IMR-90 (cell line): ENCODE measurements around the gene MANSC1. TPM values are rescaled to one million over a fixed set of nuclear protein-coding genes. Genes with fewer than 3 reads are reported as not detected.
A peak's percentile ranks its signal among the peaks of the same experiment; 100 is the strongest.

Source experiments
- ATAC-seq: fragments of 200-7000 bp; cut with Tn5 transposase; 2 replicates; pipeline ENCODE4 v1.9.1; 2020; ENCODE audit warnings: low read depth, mild to moderate bottlenecking, moderate library complexity
- BruUV-seq: library from RNA; stranded (reverse); fragments of 400-500 nt; replicated peaks from 2 replicates; lab custom pipeline; 2021; lab: Mats Ljungman, UMichigan
- CTCF ChIA-PET: fragments of 300-600 bp; formaldehyde crosslinking; extraction: SDS; loops from one replicate; lab custom pipeline; 2021; ENCODE audit warnings: antibody characterized with exemption; lab: Yijun Ruan, JAX
- POLR2A ChIA-PET: fragments of 300-600 bp; sonication (Branson Sonifier 250); formaldehyde crosslinking; loops from one replicate; lab custom pipeline; 2022; ENCODE audit warnings: antibody characterized with exemption; ENCODE audit not compliant: unreplicated experiment; lab: Charles Lee
- DNase-seq: peaks from one replicate; pipeline ENCODE4 v3.0.0; 2013
- H2AFZ ChIP-seq: replicated peaks from 2 replicates; pipeline ENCODE3; 2013; ENCODE audit warnings: low read length, mild to moderate bottlenecking; ENCODE audit not compliant: poor library complexity
- H2AK5ac ChIP-seq: 2 replicates; pipeline ENCODE4 v1.6.1; 2013; ENCODE audit warnings: low read depth, low read length, inconsistent platforms
- H2AK9ac ChIP-seq: replicated peaks from 2 replicates; pipeline ENCODE3; 2013; ENCODE audit warnings: mild to moderate bottlenecking, low read depth, low read length, moderate library complexity; ENCODE audit not compliant: poor library complexity
- H2BK120ac ChIP-seq: 2 replicates; pipeline ENCODE4 v1.6.1; 2013; ENCODE audit warnings: low read depth, low read length, inconsistent platforms
- H2BK15ac ChIP-seq: 3 replicates; pipeline ENCODE4 v1.6.1; 2013; ENCODE audit warnings: low read depth, low read length, inconsistent platforms
- H2BK20ac ChIP-seq: 2 replicates; pipeline ENCODE4 v1.6.1; 2013; ENCODE audit warnings: low read depth, mild to moderate bottlenecking, inconsistent platforms, low read length, moderate library complexity
- H2BK5ac ChIP-seq: 2 replicates; pipeline ENCODE4 v1.6.1; 2013; ENCODE audit warnings: mild to moderate bottlenecking, low read depth, low read length, inconsistent platforms; ENCODE audit not compliant: poor library complexity, severe bottlenecking
- H3K14ac ChIP-seq: replicated peaks from 2 replicates; pipeline ENCODE4 v1.6.1; 2013; ENCODE audit warnings: low read depth, low read length, inconsistent platforms
- H3K18ac ChIP-seq: 2 replicates; pipeline ENCODE4 v1.6.1; 2013; ENCODE audit warnings: low read depth, low read length, control low read depth
- H3K23ac ChIP-seq: 2 replicates; pipeline ENCODE4 v1.6.1; 2013; ENCODE audit warnings: low read depth, low read length, inconsistent platforms
- H3K27ac ChIP-seq: 2 replicates; pipeline ENCODE4 v1.5.1; 2013; ENCODE audit warnings: mild to moderate bottlenecking, control low read depth, low read length; ENCODE audit not compliant: insufficient read depth
- H3K27me3 ChIP-seq: 2 replicates; pipeline ENCODE4 v1.6.1; 2013; ENCODE audit warnings: low read length; ENCODE audit not compliant: control insufficient read depth, insufficient read depth
- H3K36me3 ChIP-seq: 2 replicates; pipeline ENCODE4 v1.6.1; 2013; ENCODE audit warnings: low read length, mixed read lengths; ENCODE audit not compliant: control insufficient read depth, insufficient read depth
- H3K4ac ChIP-seq: 2 replicates; pipeline ENCODE4 v1.6.1; 2013; ENCODE audit warnings: low read depth, low read length, inconsistent platforms
- H3K4me1 ChIP-seq: 2 replicates; pipeline ENCODE4 v1.6.1; 2013; ENCODE audit warnings: low read length, mixed read lengths; ENCODE audit not compliant: control insufficient read depth, insufficient read depth
- H3K4me2 ChIP-seq: 2 replicates; pipeline ENCODE4 v1.6.1; 2013; ENCODE audit warnings: low read depth, mild to moderate bottlenecking, control low read depth, low read length, moderate library complexity
- H3K4me3 ChIP-seq: 2 replicates; pipeline ENCODE4 v1.5.1; 2013; ENCODE audit warnings: low read depth, mild to moderate bottlenecking, control low read depth, low read length, moderate library complexity; ENCODE audit not compliant: insufficient read depth
- H3K56ac ChIP-seq: 2 replicates; pipeline ENCODE4 v1.6.1; 2013; ENCODE audit warnings: low read length, inconsistent platforms; ENCODE audit not compliant: insufficient read depth; ENCODE audit errors: extremely low read depth
- H3K79me1 ChIP-seq, 2 experiments: 2 replicates each; pipeline ENCODE4 v1.6.1; 2013; ENCODE audit warnings: low read length in 2 of 2, inconsistent platforms in 1 of 2, low read depth in 1 of 2
- H3K9ac ChIP-seq: 2 replicates; pipeline ENCODE4 v1.6.1; 2013; ENCODE audit warnings: low read depth, low read length, control low read depth
- H3K9me1 ChIP-seq: 2 replicates; pipeline ENCODE4 v1.6.1; 2013; ENCODE audit warnings: low read length, inconsistent platforms; ENCODE audit not compliant: insufficient read depth
- H3K9me3 ChIP-seq: 2 replicates; pipeline ENCODE4 v1.6.1; 2013; ENCODE audit warnings: low read length; ENCODE audit not compliant: control insufficient read depth, insufficient read depth
- H4K20me1 ChIP-seq: 2 replicates; pipeline ENCODE4 v1.6.1; 2013; ENCODE audit warnings: low read length, inconsistent platforms; ENCODE audit not compliant: insufficient read depth
- H4K5ac ChIP-seq: 2 replicates; pipeline ENCODE4 v1.6.1; 2013; ENCODE audit warnings: mild to moderate bottlenecking, low read depth, low read length, control low read depth
- H4K8ac ChIP-seq, 2 experiments: 2 replicates each; pipeline ENCODE4 v1.6.1; 2013; ENCODE audit warnings: low read depth in 2 of 2, low read length in 2 of 2, control low read depth in 1 of 2, inconsistent platforms in 1 of 2
- H4K91ac ChIP-seq: 2 replicates; pipeline ENCODE4 v1.6.1; 2013; ENCODE audit warnings: low read depth, low read length, inconsistent platforms; ENCODE audit not compliant: insufficient read depth
- CTCF ChIP-seq: conservative IDR thresholded peaks from 2 replicates; pipeline ENCODE4 v1.5.1; 2012; ENCODE audit warnings: mild to moderate bottlenecking, low read depth, low read length, improper control_type of control experiment
- MAFK ChIP-seq: IDR thresholded peaks from 2 replicates; pipeline ENCODE4 v1.6.1; 2012; ENCODE audit warnings: low read depth, low read length, improper control_type of control experiment
- NFE2L2 ChIP-seq: fragments of 150-350 bp; IDR thresholded peaks from 2 replicates; pipeline ENCODE4 v1.6.1; 2016; ENCODE audit warnings: low read depth, mild to moderate bottlenecking, low read length
- RAD21 ChIP-seq: IDR thresholded peaks from 2 replicates; pipeline ENCODE4 v1.6.1; 2012; ENCODE audit warnings: low read length, improper control_type of control experiment
- RFX5 ChIP-seq: IDR thresholded peaks from 2 replicates; pipeline ENCODE4 v1.8.0; 2012; ENCODE audit warnings: low read depth, mild to moderate bottlenecking, low read length, moderate library complexity
- SMC3 ChIP-seq: fragments of 150-350 bp; IDR thresholded peaks from 2 replicates; pipeline ENCODE4 v1.6.1; 2016; ENCODE audit warnings: low read depth, mild to moderate bottlenecking, antibody characterized with exemption, low read length, moderate library complexity
- WGBS, 2 experiments: methylation state at CpG; one replicate each; pipeline versions ENCODE4 v1.1.5 to v1.1.7; 2013; ENCODE audit warnings: missing lambda C conversion rate in 2 of 2; ENCODE audit not compliant: insufficient read length in 1 of 2; ENCODE audit errors: extremely low coverage in 2 of 2; 5-methylcytosine and 5-hydroxymethylcytosine counted together
- dilution Hi-C: fragments of 300-500 bp; cut with HindIII; formaldehyde crosslinking; loops from one replicate; pipeline ENCODE4 v1.14.3; 2018; ENCODE audit warnings: low sequenced_read_pairs; ENCODE audit not compliant: unreplicated experiment
- in situ Hi-C: fragments of 300-500 bp; cut with MboI; formaldehyde crosslinking; loops from 3 replicates; pipeline ENCODE4 v1.14.3; 2019; ENCODE audit warnings: low sequenced_read_pairs, inconsistent platforms, mixed read lengths
- intact Hi-C: fragments of 100-400 bp; cut with micrococcal nuclease; formaldehyde crosslinking; loops from 2 replicates; pipeline ENCODE4 v1.10.0; 2022
- polyA plus RNA-seq, 3 experiments: library from polyadenylated mRNA; depleted of rRNA; stranded (reverse); fragments of >200 nt; gene quantifications; 2 replicates each; pipeline ENCODE4 v1.2.3, GENCODE V29; 2012; ENCODE audit warnings: low replicate concordance in 1 of 3
- total RNA-seq: library from RNA; depleted of rRNA; stranded (reverse); fragments of >200 nt; gene quantifications from 2 replicates; pipeline ENCODE4 v1.2.3, GENCODE V29; 2012

Gene MANSC1
- total and polyA plus RNA-seq, 2 of the 4 experiments (the other 2 are of a cell fraction), result 1.1 to 2.2 TPM

DNA sequence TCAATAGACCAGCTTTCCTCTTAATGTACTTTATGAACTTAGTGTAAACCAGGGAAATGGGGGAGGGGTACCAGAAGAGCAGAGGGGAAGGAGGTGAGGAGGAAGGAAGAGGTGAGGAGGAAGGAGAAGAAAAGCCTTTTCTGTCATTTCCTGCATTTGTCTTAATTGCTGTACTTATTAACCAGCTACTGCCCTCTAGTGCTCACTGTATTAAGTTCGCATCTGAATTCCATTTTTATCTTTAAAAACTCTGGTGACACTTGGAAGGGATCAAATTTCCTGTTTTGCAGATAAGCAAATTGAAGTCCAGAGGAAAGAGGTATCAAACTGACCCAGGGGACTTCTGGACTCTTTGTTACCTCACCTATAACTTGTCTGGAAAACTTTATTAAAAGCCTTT is 22.2 kb downstream of the MANSC1 start:
- H3K4ac ChIP-seq, result no peak overlapping the region
- POLR2A ChIA-PET, result no interaction called here
- peaks cover 2% of the 10 kb centered on the region; the same call in 1 of the 2 replicates for H3K4me1 ChIP-seq
- H3K9me3 ChIP-seq, result no peaks in the 10 kb centered on the region
- no peak overlapping the region for H4K91ac ChIP-seq
- H3K9me1 ChIP-seq, result no peaks in the 10 kb centered on the region
- H3K4me2 ChIP-seq, result no peak overlapping the region
- H4K20me1 ChIP-seq, result no peaks in the 10 kb centered on the region
- no peaks in the 10 kb centered on the region for H3K36me3 ChIP-seq
- intact Hi-C loops, result loop anchor here (1.0 to 10.0 kb wide), 3 partner anchors 153 to 292 kb away; no protein-coding TSS in a partner anchor
- no peak overlapping the region for H3K4me3 ChIP-seq
- no peak overlapping the region for H3K14ac ChIP-seq
- H3K79me1 ChIP-seq, result no peaks in the 10 kb centered on the region
- no peak overlapping the region for H2AK5ac ChIP-seq
- H3K18ac ChIP-seq, result no peak overlapping the region
- DNase-seq, result peak; percentile 73
- CTCF ChIA-PET, result interaction anchor here (0.6 to 1.3 kb wide), 8 partner anchors 25 to 277 kb away, joined by 3 to 7 read pairs (median 4); partner anchors contain the start of gene BORCS5
- in situ Hi-C loops, result loop anchor here (10.0 kb wide), 1 partner anchor 743 kb away; no protein-coding TSS in a partner anchor
- no CpG with 5 or more reads among the region's 1 CpG for WGBS, 2 experiments
- no TSS peak for BruUV-seq
- no peak overlapping the region for H3K23ac ChIP-seq
- H3K27me3 ChIP-seq, result 0 out of 2 replicates have a peak, but pooled peaks cover 2% of the 10 kb centered on the region
- no peak for TF ChIP-seq MAFK
- no peak for TF ChIP-seq RFX5
- no peak for TF ChIP-seq NFE2L2
- peak; percentile 80 for TF ChIP-seq CTCF
- TF ChIP-seq SMC3, result peak; percentile 71
- peak; percentile 82 for TF ChIP-seq RAD21
- no peak overlapping the region for H4K5ac ChIP-seq
- no peak overlapping the region for H2BK15ac ChIP-seq
- peak overlapping the region; percentile 58; the same call in 1 of the 2 replicates for H2BK20ac ChIP-seq
- no peak overlapping the region for H2AK9ac ChIP-seq
- dilution Hi-C loops, result no loop called here
- no peak overlapping the region for H3K27ac ChIP-seq
- peak overlapping the region; percentile 53 for H2BK120ac ChIP-seq
- peak; percentile 65 for ATAC-seq
- H2AFZ ChIP-seq, result no peak overlapping the region
- no peak overlapping the region for H2BK5ac ChIP-seq
- H3K9ac ChIP-seq, result no peak overlapping the region
- peak overlapping the region in 1 of 2 experiments; percentile 54; a peak in 1 of 4 replicates for H4K8ac ChIP-seq
- H3K56ac ChIP-seq, result no peak overlapping the region
